HL-60/S4 treated with retinoic acid at 250 ng/mL for 4 days and 3 days (cell line): ENCODE measurements around the gene RMDN3.

Experiments
- in situ Hi-C: fragments of 300-500 bp; cut with MboI; formaldehyde crosslinking; loops from 2 replicates; pipeline ENCODE4 v1.7.0; 2022; ENCODE audit warnings: low sequenced_read_pairs

The RMDN3 gene

GRCh38 chr15:40754883-40755811 lies at the start of gene RMDN3:
RMDN3 (minus strand) TSS chr15:40755254; CDS start chr15:40754783, 471 bp downstream.
- in situ Hi-C loops = no loop called here

GRCh38 chr15:40803688-40804087 lies 48.6 kb upstream of the RMDN3 start:
- in situ Hi-C loops = no loop called here

- in situ Hi-C loops = no loop called here
Observed at GRCh38 chr15:40803076-40803475, 48.0 kb upstream of the RMDN3 start.

GRCh38 chr15:40799523-40799922 lies 44.5 kb upstream of the RMDN3 start:
- in situ Hi-C loops = no loop called here

GRCh38 chr15:40796512-40796911 lies 41.5 kb upstream of the RMDN3 start:
- in situ Hi-C loops = no loop called here

GRCh38 chr15:40796041-40796440 lies 41.0 kb upstream of the RMDN3 start:
- in situ Hi-C loops = no loop called here

GRCh38 chr15:40793216-40793989 lies 38.3 kb upstream of the RMDN3 start:
- in situ Hi-C loops = no loop called here

- in situ Hi-C loops = no loop called here
Observed at GRCh38 chr15:40792394-40792793, 37.3 kb upstream of the RMDN3 start.

- in situ Hi-C loops = no loop called here
Observed at GRCh38 chr15:40790718-40791117, 35.7 kb upstream of the RMDN3 start.

- in situ Hi-C loops = no loop called here
Observed at GRCh38 chr15:40789999-40790398, 34.9 kb upstream of the RMDN3 start.

GRCh38 chr15:40789119-40789518 lies 34.1 kb upstream of the RMDN3 start:
- in situ Hi-C loops = no loop called here

GRCh38 chr15:40787991-40788390 lies 32.9 kb upstream of the RMDN3 start:
- in situ Hi-C loops = no loop called here

- in situ Hi-C loops = no loop called here
Observed at GRCh38 chr15:40787344-40787841, 32.3 kb upstream of the RMDN3 start.

GRCh38 chr15:40785814-40786213 lies 30.8 kb upstream of the RMDN3 start:
- in situ Hi-C loops = no loop called here

GRCh38 chr15:40785164-40785563 lies 30.1 kb upstream of the RMDN3 start:
- in situ Hi-C loops = no loop called here

GRCh38 chr15:40782609-40783227 lies 27.7 kb upstream of the RMDN3 start:
- in situ Hi-C loops = no loop called here

GRCh38 chr15:40776537-40777141 lies 21.6 kb upstream of the RMDN3 start:
- in situ Hi-C loops = no loop called here

- in situ Hi-C loops = no loop called here
Observed at GRCh38 chr15:40775740-40776536, 20.9 kb upstream of the RMDN3 start.

- in situ Hi-C loops = no loop called here
Observed at GRCh38 chr15:40775007-40775406, 20.0 kb upstream of the RMDN3 start.

- in situ Hi-C loops = no loop called here
Observed at GRCh38 chr15:40773902-40774301, 18.8 kb upstream of the RMDN3 start.
